Smooth muscle cell (in vitro differentiated cells): Measurements from ENCODE around the gene PLXDC1. TPM values are rescaled to one million over a fixed set of nuclear protein-coding genes. Genes with fewer than 3 reads are reported as not detected.
A peak's percentile ranks its signal among the peaks of the same experiment; 100 is the strongest.

Experiments
- DNase-seq: peaks from one replicate; lab custom pipeline; 2025; ENCODE audit not compliant: unreplicated experiment; lab: John Stamatoyannopoulos, UW
- H2AFZ ChIP-seq: fragments of 200-600 bp; sonication (generic); 2 replicates; pipeline ENCODE4 v1.6.0; 2016; ENCODE audit warnings: antibody characterized with exemption, low read depth, mild to moderate bottlenecking
- H3F3A ChIP-seq: fragments of 200-600 bp; sonication (generic); 2 replicates; pipeline ENCODE4 v1.6.0; 2017; ENCODE audit warnings: antibody characterized with exemption, low read depth
- H3K27ac ChIP-seq: fragments of 200-600 bp; sonication (generic); 2 replicates; pipeline ENCODE4 v1.5.1; 2016; ENCODE audit warnings: low read depth, mild to moderate bottlenecking
- H3K27me3 ChIP-seq: fragments of 200-600 bp; sonication (generic); 2 replicates; pipeline ENCODE4 v1.6.1; 2016; ENCODE audit warnings: low read depth, mild to moderate bottlenecking
- H3K36me3 ChIP-seq: fragments of 200-600 bp; sonication (generic); 2 replicates; pipeline ENCODE4 v1.5.1; 2016; ENCODE audit warnings: low read depth
- H3K4me1 ChIP-seq: fragments of 200-600 bp; sonication (generic); 2 replicates; pipeline ENCODE4 v1.5.1; 2016; ENCODE audit warnings: low read depth
- H3K4me2 ChIP-seq: fragments of 200-600 bp; sonication (generic); 2 replicates; pipeline ENCODE4 v1.6.0; 2016; ENCODE audit warnings: mild to moderate bottlenecking
- H3K4me3 ChIP-seq: fragments of 200-600 bp; sonication (generic); 2 replicates; pipeline ENCODE4 v1.5.1; 2016; ENCODE audit warnings: mild to moderate bottlenecking
- H3K79me2 ChIP-seq: fragments of 200-600 bp; sonication (generic); 2 replicates; pipeline ENCODE4 v1.6.0; 2016; ENCODE audit warnings: low read depth, mild to moderate bottlenecking
- H3K9ac ChIP-seq: fragments of 200-600 bp; sonication (generic); 2 replicates; pipeline ENCODE4 v1.6.0; 2016; ENCODE audit warnings: low read depth
- H3K9me3 ChIP-seq: fragments of 200-600 bp; sonication (generic); replicated peaks from 2 replicates; pipeline ENCODE4 v1.5.1; 2016; ENCODE audit warnings: low read depth
- H4K20me1 ChIP-seq: fragments of 200-600 bp; sonication (generic); 2 replicates; pipeline ENCODE4 v1.6.0; 2016; ENCODE audit warnings: low read depth
- WGBS: methylation state at CpG from one replicate; pipeline ENCODE4 v1.1.7; 2016; ENCODE audit warnings: low lambda C conversion rate; 5-methylcytosine and 5-hydroxymethylcytosine counted together
- polyA plus RNA-seq: library from polyadenylated mRNA; unstranded; fragments of >200 nt; fragmentation: Nextera tagmentation; extraction: Ambion mirVana; gene quantifications from 2 replicates; pipeline ENCODE4 v1.2.1, GENCODE V29; 2016
- total RNA-seq: library from RNA; depleted of rRNA; stranded (reverse); fragments of >200 nt; gene quantifications from 2 replicates; pipeline ENCODE4 v1.2.3, GENCODE V29; 2014
- TF ChIP-seq, protein P1 (sequence below): fragments of 200-600 bp; sonication (generic); IDR thresholded peaks from 2 replicates; pipeline ENCODE4 v1.5.1; 2017; ENCODE audit warnings: borderline replicate concordance, mild to moderate bottlenecking, antibody characterized with exemption; ENCODE audit not compliant: insufficient read depth, poor library complexity, severe bottlenecking

PLXDC1 gene
- total RNA-seq, result 11.3 and 17.4 TPM in 2 replicates
- 16.0 and 18.5 TPM in 2 replicates for polyA plus RNA-seq

DNA sequence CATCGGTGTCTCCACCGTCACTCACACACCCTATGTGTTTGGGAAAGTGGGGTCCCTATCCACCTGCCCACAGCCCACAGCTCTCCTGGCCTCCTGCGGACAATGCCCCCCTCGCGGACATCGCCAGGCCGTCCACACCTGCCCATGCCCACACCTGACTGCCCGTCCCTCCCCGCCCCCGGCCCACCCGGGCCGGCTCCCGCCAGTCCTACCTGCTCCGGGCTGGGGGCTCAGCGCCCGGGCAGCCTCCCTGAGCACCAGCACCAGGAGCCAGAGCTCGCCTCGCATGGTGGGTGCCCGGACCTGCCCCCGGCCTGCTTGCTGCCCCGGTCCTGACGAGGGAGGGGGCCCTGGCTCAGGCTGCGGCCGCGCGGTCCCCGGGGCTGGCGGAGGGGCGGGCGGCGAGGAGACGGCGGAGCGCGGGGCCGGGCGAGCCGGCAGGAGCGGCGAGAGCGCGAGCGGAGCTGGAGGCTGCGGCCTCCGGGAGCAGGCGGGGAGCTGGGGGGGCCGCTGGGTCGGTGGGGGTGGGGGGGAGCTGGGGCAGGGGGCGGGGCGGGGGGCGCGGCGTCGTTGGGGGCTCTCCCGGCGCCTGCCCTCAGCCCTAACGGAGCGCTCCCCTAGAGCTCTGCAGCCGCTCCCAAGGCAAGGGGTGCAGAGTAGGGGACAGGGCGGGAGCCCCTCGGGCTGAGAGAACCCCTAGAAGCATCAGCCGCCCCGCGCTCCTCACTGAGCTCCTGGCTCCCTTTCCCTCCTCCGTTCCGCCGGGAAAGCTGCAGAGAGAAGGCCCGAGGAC lies at the start of gene PLXDC1:
TSS of gene PLXDC1 (minus strand) at position 488 of the 793 bp plus-strand sequence. CDS start at position 288, 200 bp downstream.
- Histone ChIP-seq H3K9ac (no peak within 1 kb of the TSS), H3K4me3 (peak within 1 kb of the TSS; percentile 72), H3K9me3 (no peaks in the 10 kb centered on the region), H3K4me2 (peak within 1 kb of the TSS; percentile 84), H3K27ac (no peak within 1 kb of the TSS), H3K79me2 (no peaks in the 10 kb centered on the region), H3K4me1 (peaks cover 6% of the 10 kb centered on the region), H3K27me3 (peaks cover 11% of the 10 kb centered on the region), H4K20me1 (no peaks in the 10 kb centered on the region), H3K36me3 (no peaks in the 10 kb centered on the region), H3F3A (no peaks in the 10 kb centered on the region), H2AFZ (peak within 1 kb of the TSS; percentile 26)
- WGBS, result 1% methylated on average over 32 of the region's 68 CpGs
- TF ChIP-seq, protein P1, sequence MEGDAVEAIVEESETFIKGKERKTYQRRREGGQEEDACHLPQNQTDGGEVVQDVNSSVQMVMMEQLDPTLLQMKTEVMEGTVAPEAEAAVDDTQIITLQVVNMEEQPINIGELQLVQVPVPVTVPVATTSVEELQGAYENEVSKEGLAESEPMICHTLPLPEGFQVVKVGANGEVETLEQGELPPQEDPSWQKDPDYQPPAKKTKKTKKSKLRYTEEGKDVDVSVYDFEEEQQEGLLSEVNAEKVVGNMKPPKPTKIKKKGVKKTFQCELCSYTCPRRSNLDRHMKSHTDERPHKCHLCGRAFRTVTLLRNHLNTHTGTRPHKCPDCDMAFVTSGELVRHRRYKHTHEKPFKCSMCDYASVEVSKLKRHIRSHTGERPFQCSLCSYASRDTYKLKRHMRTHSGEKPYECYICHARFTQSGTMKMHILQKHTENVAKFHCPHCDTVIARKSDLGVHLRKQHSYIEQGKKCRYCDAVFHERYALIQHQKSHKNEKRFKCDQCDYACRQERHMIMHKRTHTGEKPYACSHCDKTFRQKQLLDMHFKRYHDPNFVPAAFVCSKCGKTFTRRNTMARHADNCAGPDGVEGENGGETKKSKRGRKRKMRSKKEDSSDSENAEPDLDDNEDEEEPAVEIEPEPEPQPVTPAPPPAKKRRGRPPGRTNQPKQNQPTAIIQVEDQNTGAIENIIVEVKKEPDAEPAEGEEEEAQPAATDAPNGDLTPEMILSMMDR, result no peak
- DNase-seq, result no peak

DNA sequence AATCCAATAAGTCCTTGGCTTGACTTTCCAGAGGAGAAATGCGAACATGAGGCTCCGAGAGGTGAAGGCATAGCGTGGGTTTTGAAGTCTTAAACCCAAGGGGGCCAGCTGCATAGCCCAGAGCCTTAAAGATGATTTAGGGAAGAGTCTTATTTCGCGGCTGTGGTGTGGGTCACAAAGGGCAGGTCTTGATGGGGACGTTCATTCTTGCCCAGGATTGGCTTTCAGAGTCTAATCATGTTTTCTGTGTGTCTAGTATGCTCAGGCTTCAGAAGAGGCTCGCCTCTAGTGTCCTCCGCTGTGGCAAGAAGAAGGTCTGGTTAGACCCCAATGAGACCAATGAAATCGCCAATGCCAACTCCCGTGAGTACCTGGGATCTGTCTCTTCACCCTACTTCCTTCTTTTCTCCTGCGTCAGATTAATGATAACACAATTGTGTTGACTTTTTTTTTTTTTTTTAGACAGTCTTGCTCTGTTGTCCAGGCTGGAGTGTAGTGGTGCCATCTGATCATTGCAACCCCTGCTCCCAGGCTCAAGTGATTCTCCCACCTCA lies 49.6 kb upstream of the PLXDC1 start:
- no peak for DNase-seq
- Histone ChIP-seq H3K9me3 (no peaks in the 10 kb centered on the region), H3K4me1 (peaks cover 28% of the 10 kb centered on the region), H4K20me1 (peaks cover 36% of the 10 kb centered on the region), H3K27me3 (no peaks in the 10 kb centered on the region), H3K36me3 (peaks cover 9% of the 10 kb centered on the region), H3K79me2 (peaks cover 30% of the 10 kb centered on the region), H3K27ac (peak overlapping the region; percentile 99), H3K4me3 (peak overlapping the region; percentile 91), H3K9ac (peak overlapping the region; percentile 100), H3F3A (peaks cover 28% of the 10 kb centered on the region), H2AFZ (no peak overlapping the region), H3K4me2 (peak overlapping the region; percentile 98)
- TF ChIP-seq, protein P1, result no peak
- WGBS, result 49% methylated on average over 11 of the region's 11 CpGs

DNA sequence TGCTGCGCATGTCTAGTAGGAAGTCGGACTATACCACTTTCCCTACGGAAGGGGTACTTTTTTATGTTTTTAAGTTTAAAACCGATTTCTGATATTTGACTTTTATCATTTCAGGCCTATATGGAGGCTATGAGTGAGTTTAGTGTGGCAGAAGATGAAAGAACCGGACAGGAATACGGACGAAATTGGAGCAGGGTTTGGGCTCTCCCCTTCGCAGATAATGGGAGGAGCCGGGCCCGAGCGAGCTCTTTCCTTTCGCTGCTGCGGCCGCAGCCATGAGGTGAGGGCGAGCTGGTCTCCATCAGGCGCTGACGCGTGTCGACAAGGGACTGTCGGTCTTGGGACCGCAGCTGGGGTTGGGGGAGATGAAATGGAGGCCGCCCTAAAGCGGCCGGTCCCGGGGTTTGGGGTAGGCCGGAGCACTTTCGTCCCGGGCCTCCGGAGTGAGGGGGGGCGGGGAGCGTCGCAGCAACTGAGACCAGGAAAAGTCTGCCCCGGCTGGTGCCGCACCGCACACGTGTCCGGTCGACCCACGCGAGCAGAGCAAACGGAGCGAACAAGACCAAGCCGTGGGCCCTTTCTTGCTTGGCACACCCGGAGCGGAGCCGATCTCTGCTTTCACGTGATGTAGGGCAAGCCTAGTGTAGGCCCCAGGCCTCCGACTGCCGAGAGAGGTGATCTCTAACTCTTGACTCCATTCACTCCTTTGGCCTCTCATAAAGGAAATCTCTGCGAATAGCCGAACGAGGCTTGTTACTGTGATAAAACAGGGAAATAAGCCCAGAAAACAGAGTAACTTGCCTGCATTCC lies 48.8 kb upstream of the PLXDC1 start, which contains the start of gene RPL19:
TSS of gene RPL19 (plus strand) at position 214 of the 810 bp plus-strand sequence. CDS start at position 276, 62 bp downstream.
- Histone ChIP-seq H3K27ac (peak within 1 kb of the TSS; percentile 99), H2AFZ (peak within 1 kb of the TSS; percentile 97), H3K27me3 (no peaks in the 10 kb centered on the region), H3K4me3 (peak within 1 kb of the TSS; percentile 91), H3K36me3 (peaks cover 9% of the 10 kb centered on the region), H3K9me3 (no peaks in the 10 kb centered on the region), H3F3A (peaks cover 31% of the 10 kb centered on the region), H3K4me2 (peak within 1 kb of the TSS; percentile 98), H3K9ac (peak within 1 kb of the TSS; percentile 100), H3K79me2 (peaks cover 30% of the 10 kb centered on the region), H4K20me1 (peaks cover 36% of the 10 kb centered on the region), H3K4me1 (peaks cover 36% of the 10 kb centered on the region)
- DNase-seq, result peak; percentile 70
- TF ChIP-seq, protein P1, result no peak
- WGBS, result under 1% methylated on average over 49 of the region's 52 CpGs
